Duodenal mucosa (tissue), 2 donors: ENCODE results near the gene CHAF1A.

Source experiments
- H3K27ac ChIP-seq: one replicate; pipeline ENCODE4 v1.7.0; 2013; ENCODE audit warnings: low read depth, low read length
- H3K27me3 ChIP-seq, 2 donors: one replicate each; pipeline ENCODE4 v1.7.0; 2013; ENCODE audit warnings: low read length in 2 of 2, control low read depth in 1 of 2; ENCODE audit not compliant: insufficient read depth in 2 of 2, control insufficient read depth in 1 of 2
- H3K36me3 ChIP-seq, 2 donors: one replicate each; pipeline ENCODE4 v1.7.0; 2013; ENCODE audit warnings: low read length in 2 of 2, control low read depth in 1 of 2; ENCODE audit not compliant: insufficient read depth in 2 of 2, control insufficient read depth in 1 of 2
- H3K4me1 ChIP-seq, 2 donors: one replicate each; pipeline ENCODE4 v1.7.0; 2013; ENCODE audit warnings: low read length in 2 of 2, control low read depth in 1 of 2; ENCODE audit not compliant: insufficient read depth in 2 of 2, control insufficient read depth in 1 of 2
- H3K4me3 ChIP-seq, 2 donors: one replicate each; pipeline ENCODE4 v1.7.0; 2013; ENCODE audit warnings: low read length in 2 of 2, low read depth in 1 of 2
- H3K9ac ChIP-seq, 2 donors: one replicate each; pipeline ENCODE4 v1.7.0; 2013; ENCODE audit warnings: low read length in 2 of 2, low read depth in 1 of 2
- H3K9me3 ChIP-seq, 2 donors: one replicate each; pipeline ENCODE4 v1.7.0; 2013; ENCODE audit warnings: low read length in 2 of 2, control low read depth in 1 of 2; ENCODE audit not compliant: control insufficient read depth in 1 of 2

CHAF1A gene

GRCh38 chr19:4434391-4434790, 32.0 kb downstream of the CHAF1A start:
- no peaks in the 10 kb centered on the region for H3K9me3 ChIP-seq
- no peak overlapping the region for H3K9ac ChIP-seq
- H3K4me3 ChIP-seq, result no peak overlapping the region
- H3K27me3 ChIP-seq, result no peaks in the 10 kb centered on the region
- no peaks in the 10 kb centered on the region for H3K4me1 ChIP-seq
- peaks cover 6 to 51% of the 10 kb centered on the region in 2 donors for H3K36me3 ChIP-seq
- H3K27ac ChIP-seq, result no peak overlapping the region

- H3K4me1 ChIP-seq, result no peaks in the 10 kb centered on the region
- H3K4me3 ChIP-seq, result no peak overlapping the region
- no peaks in the 10 kb centered on the region for H3K9me3 ChIP-seq
- H3K27ac ChIP-seq, result no peak overlapping the region
- H3K9ac ChIP-seq, result no peak overlapping the region
- peaks cover 4 to 46% of the 10 kb centered on the region in 2 donors for H3K36me3 ChIP-seq
- H3K27me3 ChIP-seq, result no peaks in the 10 kb centered on the region
Observed at GRCh38 chr19:4436231-4436630, 33.8 kb downstream of the CHAF1A start.

- H3K4me1 ChIP-seq, result no peaks in the 10 kb centered on the region
- peaks cover 0 to 39% of the 10 kb centered on the region in 2 donors for H3K36me3 ChIP-seq
- H3K27ac ChIP-seq, result no peak overlapping the region
- no peak overlapping the region for H3K9ac ChIP-seq
- no peak overlapping the region for H3K4me3 ChIP-seq
- no peaks in the 10 kb centered on the region for H3K9me3 ChIP-seq
- no peaks in the 10 kb centered on the region for H3K27me3 ChIP-seq
Observed at GRCh38 chr19:4437103-4437502, 34.7 kb downstream of the CHAF1A start.

- Histone ChIP-seq H3K9ac (no peak overlapping the region), H3K36me3 (peaks cover 0 to 35% of the 10 kb centered on the region in 2 donors), H3K9me3 (no peaks in the 10 kb centered on the region), H3K4me1 (no peaks in the 10 kb centered on the region), H3K4me3 (no peak overlapping the region), H3K27ac (no peak overlapping the region), H3K27me3 (no peaks in the 10 kb centered on the region)
Observed at GRCh38 chr19:4439243-4439642, 36.8 kb downstream of the CHAF1A start.

- Histone ChIP-seq H3K9ac (no peak overlapping the region), H3K27ac (no peak overlapping the region), H3K9me3 (no peaks in the 10 kb centered on the region), H3K36me3 (peaks cover 20 to 51% of the 10 kb centered on the region in 2 donors), H3K27me3 (no peaks in the 10 kb centered on the region), H3K4me1 (no peaks in the 10 kb centered on the region), H3K4me3 (no peak overlapping the region)
Observed at GRCh38 chr19:4441994-4442818, 39.8 kb downstream of the CHAF1A start.

- no peak overlapping the region for H3K9ac ChIP-seq
- H3K9me3 ChIP-seq, result no peaks in the 10 kb centered on the region
- no peak overlapping the region for H3K27ac ChIP-seq
- no peaks in the 10 kb centered on the region for H3K27me3 ChIP-seq
- H3K36me3 ChIP-seq, result peaks cover 24 to 54% of the 10 kb centered on the region in 2 donors
- no peak overlapping the region for H3K4me3 ChIP-seq
- H3K4me1 ChIP-seq, result no peaks in the 10 kb centered on the region
Observed at GRCh38 chr19:4442819-4443146, 40.3 kb downstream of the CHAF1A start.

GRCh38 chr19:4443188-4443587, 40.7 kb downstream of the CHAF1A start:
- H3K27ac ChIP-seq, result no peak overlapping the region
- H3K9me3 ChIP-seq, result no peaks in the 10 kb centered on the region
- H3K36me3 ChIP-seq, result peaks cover 26 to 58% of the 10 kb centered on the region in 2 donors
- H3K4me1 ChIP-seq, result no peaks in the 10 kb centered on the region
- no peaks in the 10 kb centered on the region for H3K27me3 ChIP-seq
- H3K9ac ChIP-seq, result no peak overlapping the region
- no peak overlapping the region for H3K4me3 ChIP-seq

GRCh38 chr19:4443966-4444764, 41.7 kb downstream of the CHAF1A start:
- no peak overlapping the region for H3K4me3 ChIP-seq
- H3K4me1 ChIP-seq, result no peaks in the 10 kb centered on the region
- H3K9me3 ChIP-seq, result no peaks in the 10 kb centered on the region
- no peaks in the 10 kb centered on the region for H3K27me3 ChIP-seq
- H3K9ac ChIP-seq, result no peak overlapping the region
- H3K36me3 ChIP-seq, result peaks cover 33 to 67% of the 10 kb centered on the region in 2 donors
- no peak overlapping the region for H3K27ac ChIP-seq

- H3K4me3 ChIP-seq, result no peak overlapping the region
- H3K4me1 ChIP-seq, result no peaks in the 10 kb centered on the region
- no peak overlapping the region for H3K9ac ChIP-seq
- H3K27me3 ChIP-seq, result no peaks in the 10 kb centered on the region
- no peaks in the 10 kb centered on the region for H3K9me3 ChIP-seq
- no peak overlapping the region for H3K27ac ChIP-seq
- H3K36me3 ChIP-seq, result peaks cover 37 to 69% of the 10 kb centered on the region in 2 donors
Observed at GRCh38 chr19:4444765-4445741, 42.6 kb downstream of the CHAF1A start.
